ENCODE measurements around the gene SBF2. TPM values are rescaled to one million over a fixed set of nuclear protein-coding genes. Genes with fewer than 3 reads are reported as not detected.

The SBF2 gene
- total RNA-seq, 1 donor from 2014 or later = 26.2 TPM

GRCh38 chr11:10308201-10308954, 14.4 kb upstream of the SBF2 start:
- DNase-seq (ENCODE audit: low read depth) = no peak
- H3K4me3 ChIP-seq (ENCODE audit: low read depth, low read length) = peak overlapping the region; percentile 87
- TF ChIP-seq CTCF (conservative IDR thresholded peaks at IDR 0.05; ENCODE audit: low read depth, low read length) = no peak

- DNase-seq (ENCODE audit: low read depth) = no peak
- peak overlapping the region; percentile 87 for H3K4me3 ChIP-seq (ENCODE audit: low read depth, low read length)
- peak; percentile 98 for TF ChIP-seq CTCF (conservative IDR thresholded peaks at IDR 0.05; ENCODE audit: low read depth, low read length)
Measured at GRCh38 chr11:10307400-10308200, 13.6 kb upstream of the SBF2 start.

GRCh38 chr11:10307022-10307399, 13.0 kb upstream of the SBF2 start:
- no peak for DNase-seq (ENCODE audit: low read depth)
- peak overlapping the region; percentile 87 for H3K4me3 ChIP-seq (ENCODE audit: low read depth, low read length)
- no peak for TF ChIP-seq CTCF (conservative IDR thresholded peaks at IDR 0.05; ENCODE audit: low read depth, low read length)

GRCh38 chr11:10305964-10306918, 12.2 kb upstream of the SBF2 start:
- no peak for TF ChIP-seq CTCF (conservative IDR thresholded peaks at IDR 0.05; ENCODE audit: low read depth, low read length)
- no peak for DNase-seq (ENCODE audit: low read depth)
- peak overlapping the region; percentile 87 for H3K4me3 ChIP-seq (ENCODE audit: low read depth, low read length)

GRCh38 chr11:10305262-10305963, 11.4 kb upstream of the SBF2 start:
- no peak for TF ChIP-seq CTCF (conservative IDR thresholded peaks at IDR 0.05; ENCODE audit: low read depth, low read length)
- peak overlapping the region; percentile 87 for H3K4me3 ChIP-seq (ENCODE audit: low read depth, low read length)
- no peak for DNase-seq (ENCODE audit: low read depth)

Measured in epithelial cell of proximal tubule (primary cell).